ENCODE measurements around the gene NAB1.

DNA sequence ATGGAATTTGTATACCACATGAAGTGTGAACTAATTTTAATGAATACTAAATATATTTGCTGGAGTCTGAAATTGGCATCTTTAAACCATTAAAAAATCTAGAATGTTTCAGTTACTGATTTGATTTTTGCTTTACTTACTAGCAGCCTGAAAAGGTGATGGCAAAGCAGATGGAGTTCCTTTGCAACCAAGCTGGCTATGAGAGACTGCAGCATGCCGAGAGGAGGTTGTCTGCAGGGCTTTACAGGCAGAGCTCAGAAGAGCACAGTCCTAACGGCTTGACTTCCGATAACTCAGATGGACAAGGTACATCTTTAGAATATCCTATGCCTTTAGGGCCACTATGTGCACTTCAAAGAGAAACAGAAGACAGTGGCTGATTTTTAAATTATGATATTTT lies 36.5 kb downstream of the NAB1 start:
- no peak for TF ChIP-seq POLR2AphosphoS5 (IDR thresholded peaks at IDR 0.05; ENCODE audit: borderline replicate concordance, low read depth, low read length)
- no peak for TF ChIP-seq EZH2 (IDR thresholded peaks at IDR 0.05)
